Activated naive CD4-positive, alpha-beta T cell treated with anti-CD3 and anti-CD28 coated beads, Interleukin-2, amount 50 U/mL, for 72 hours (primary cell): ENCODE results near the gene VPS39. TPM values are rescaled to one million over a fixed set of nuclear protein-coding genes. Genes with fewer than 3 reads are reported as not detected.

Experiments used
- total RNA-seq, 2 donors: library from RNA; stranded (reverse); gene quantifications; one replicate each; pipeline ENCODE4 v1.2.3, GENCODE V29; 2022

VPS39 gene
- total RNA-seq, 2 donors from 2014 or later = 55.2 to 90.7 TPM

Other genes starting within 250 kb of the VPS39 start
- 10 to 100 TPM; 25.3 to 60.0 TPM for gene EHD4, start 235.7 kb downstream of the VPS39 start, total RNA-seq
- not detected for gene PLA2G4E, start 187.3 kb downstream of the VPS39 start, total RNA-seq
- not detected for gene PLA2G4D, start 113.7 kb downstream of the VPS39 start, total RNA-seq
- gene PLA2G4F, start 51.7 kb downstream of the VPS39 start, total RNA-seq = not detected
- 10 to 100 TPM; 25.0 to 32.4 TPM for gene GANC, start 64.9 kb upstream of the VPS39 start, total RNA-seq
- gene TMEM87A, start 65.1 kb upstream of the VPS39 start, total RNA-seq = 10 to 100 TPM; 35.9 to 45.2 TPM
- 1 to 10 TPM; 1.0 to 4.3 TPM for gene CAPN3, start 151.2 kb upstream of the VPS39 start, total RNA-seq